Head of caudate nucleus (tissue), 42 donors: ENCODE results near the gene PVR.
"Not testable (repeated sequence)": the region's sequence is repeated elsewhere in the genome, so short reads cannot be mapped to it uniquely, and the experiment has no call there.

Experiments
- DNase-seq, 42 donors: peaks; one replicate each; pipeline versions ENCODE4 v3.0.0 to v3.0.0-alpha.2; 2020 to 2021; ENCODE audit warnings: mixed read lengths in 7 of 42
- intact Hi-C: fragments of 100-400 bp; cut with DNase I; formaldehyde crosslinking; loops from one replicate; pipeline ENCODE4 v1.15.0; 2022

PVR gene

DNA sequence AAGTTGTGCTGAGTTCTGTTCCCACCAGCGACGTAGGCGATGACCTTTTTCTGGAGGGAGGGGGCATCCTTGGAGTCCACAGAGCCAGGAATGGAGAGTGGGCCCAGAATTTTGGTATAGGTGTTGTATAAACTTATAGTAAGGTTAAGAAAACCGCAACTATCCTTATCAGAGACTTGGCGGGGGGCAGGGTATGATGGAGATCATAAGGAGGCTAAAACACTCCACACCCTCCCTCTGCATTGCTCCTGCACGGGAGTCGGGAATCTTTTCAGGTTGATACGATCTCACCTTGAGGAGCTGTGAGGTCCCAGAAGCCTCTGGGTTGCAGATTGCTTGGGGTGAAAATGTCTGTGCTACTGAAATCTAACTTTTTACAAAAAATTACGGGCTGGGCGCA is 21.3 kb downstream of the PVR start:
- intact Hi-C loops: no loop called here

GRCh38 chr19:44666852-44667556 is 23.3 kb downstream of the PVR start:
- no peak for DNase-seq
- intact Hi-C loops: no loop called here

More for the DNA sequence above, 21.3 kb downstream of the PVR start:
- DNase-seq: no peak

DNA sequence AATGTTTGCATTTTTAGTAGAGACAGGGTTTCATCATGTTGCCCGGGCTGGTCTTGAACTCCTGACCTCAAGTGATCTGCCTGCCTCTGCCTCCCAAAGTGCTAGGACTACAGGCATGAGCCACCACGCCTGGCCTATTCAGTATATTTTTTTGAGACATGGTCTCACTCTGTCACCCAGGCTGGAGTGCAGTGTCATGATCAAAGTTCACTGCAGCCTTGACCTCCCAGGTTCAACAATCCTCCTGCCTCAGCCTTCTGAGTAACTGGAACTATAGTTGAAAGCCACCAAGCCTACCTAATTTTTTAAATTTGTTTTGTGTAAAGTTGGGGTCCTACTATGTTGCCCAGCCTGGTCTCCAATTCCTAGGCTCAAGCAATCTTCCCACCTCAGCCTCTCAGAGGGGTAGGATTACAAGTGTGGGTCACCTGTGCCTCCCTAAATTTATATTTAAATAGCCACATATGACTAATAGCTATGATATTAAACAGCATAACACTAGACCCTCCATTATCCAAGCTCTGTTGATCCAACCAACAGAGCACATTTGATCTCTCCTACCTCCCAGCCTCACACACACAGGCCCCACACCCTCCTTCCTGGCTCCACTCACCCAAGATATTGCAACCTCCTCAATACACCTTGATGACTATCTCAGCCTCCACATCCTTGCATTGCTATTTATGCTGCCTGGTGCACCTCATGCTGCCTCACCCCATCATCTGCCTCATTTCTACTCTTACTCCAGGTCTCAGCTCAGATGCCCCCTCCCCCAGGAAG is 25.5 kb downstream of the PVR start:
- intact Hi-C loops: no loop called here
- DNase-seq: no peak

DNA sequence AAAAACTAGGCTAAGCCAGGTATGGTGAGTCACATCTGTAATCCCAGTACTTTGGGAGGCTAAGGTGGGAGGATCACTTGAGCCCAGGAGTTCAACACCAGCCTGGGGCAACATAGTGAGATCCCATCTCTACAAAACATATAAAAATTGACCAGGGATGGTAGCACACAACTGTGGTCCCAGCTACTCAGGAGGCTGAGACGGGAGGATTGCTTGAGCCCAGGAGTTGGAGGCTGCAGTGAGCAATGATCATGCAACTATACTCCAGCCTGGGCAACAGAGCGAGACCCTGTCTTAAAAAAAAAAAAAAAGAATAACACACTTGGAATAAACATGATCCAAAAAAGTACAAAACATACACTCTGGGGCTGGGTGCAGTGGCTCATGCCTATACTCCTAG is 26.3 kb downstream of the PVR start:
- DNase-seq, intact Hi-C loops: not testable (repeated sequence)

DNA sequence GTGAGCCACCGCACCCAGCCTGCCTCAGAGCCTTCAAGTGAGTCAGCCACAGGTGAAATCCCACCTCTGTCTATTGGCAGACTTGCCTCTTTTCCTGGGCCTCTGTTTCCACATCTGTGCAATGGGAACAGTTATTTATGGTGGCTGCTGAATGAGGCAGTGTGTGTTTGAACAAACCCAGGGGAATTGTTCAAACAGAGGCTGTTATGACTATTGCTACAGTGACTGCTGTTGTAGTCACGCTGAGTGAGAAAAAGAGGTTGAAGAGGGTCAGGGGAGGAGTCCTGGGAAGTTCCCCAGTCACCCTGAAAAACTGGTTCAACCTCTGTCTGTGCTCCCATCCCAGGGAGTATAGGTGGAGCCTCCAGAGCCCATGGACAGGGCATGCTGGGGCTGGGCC is 27.7 kb downstream of the PVR start, which contains the start of gene CEACAM19:
CEACAM19 (plus strand) TSS at position 83 of the 400 bp plus-strand sequence. CDS start 450 bp downstream, outside the sequence.
- DNase-seq: no peak
- intact Hi-C loops: no loop called here

DNA sequence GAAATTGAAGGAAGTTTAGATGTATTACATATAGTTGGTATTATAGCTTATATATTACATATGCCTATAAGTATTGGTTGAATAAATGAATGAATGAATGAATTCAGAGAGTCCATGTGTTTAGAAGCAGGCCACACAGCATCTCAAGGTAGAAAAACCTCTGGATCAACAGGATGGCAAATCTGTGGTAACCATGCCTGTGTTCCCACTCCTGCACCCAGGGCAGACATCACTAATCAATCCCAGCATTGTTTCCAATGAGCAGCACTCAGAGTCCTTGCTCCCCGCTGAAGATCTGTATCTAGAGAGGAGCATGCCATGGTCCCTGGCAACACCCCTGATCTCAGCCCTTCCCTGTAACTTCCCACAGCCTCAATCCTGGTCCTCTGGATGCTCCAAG is 28.5 kb downstream of the PVR start:
- DNase-seq: no peak
- intact Hi-C loops: no loop called here

- intact Hi-C loops: no loop called here
- no peak for DNase-seq
These were observed 29.8 kb downstream of the PVR start for GRCh38 chr19:44673510-44673909.

DNA sequence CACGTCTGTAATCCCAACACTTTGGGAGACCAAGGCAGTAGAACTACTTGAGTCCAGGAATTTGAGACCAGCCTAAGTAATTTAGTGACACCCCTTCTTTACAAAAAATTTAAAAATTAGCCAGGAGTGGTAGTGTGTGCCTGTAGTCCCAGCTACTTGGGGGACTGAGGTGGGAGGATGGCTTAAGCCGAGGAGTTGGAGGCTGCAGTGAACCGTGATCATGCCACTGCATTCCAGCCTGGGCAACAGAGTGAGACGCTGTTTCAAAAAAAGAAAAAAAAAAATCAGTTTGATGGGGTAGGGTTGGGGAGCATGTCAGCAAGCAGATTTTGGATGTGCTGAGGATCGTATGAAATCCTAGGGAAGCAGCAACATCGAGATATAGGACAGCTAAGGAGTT is 31.8 kb downstream of the PVR start:
- intact Hi-C loops: no loop called here
- DNase-seq: no peak

DNA sequence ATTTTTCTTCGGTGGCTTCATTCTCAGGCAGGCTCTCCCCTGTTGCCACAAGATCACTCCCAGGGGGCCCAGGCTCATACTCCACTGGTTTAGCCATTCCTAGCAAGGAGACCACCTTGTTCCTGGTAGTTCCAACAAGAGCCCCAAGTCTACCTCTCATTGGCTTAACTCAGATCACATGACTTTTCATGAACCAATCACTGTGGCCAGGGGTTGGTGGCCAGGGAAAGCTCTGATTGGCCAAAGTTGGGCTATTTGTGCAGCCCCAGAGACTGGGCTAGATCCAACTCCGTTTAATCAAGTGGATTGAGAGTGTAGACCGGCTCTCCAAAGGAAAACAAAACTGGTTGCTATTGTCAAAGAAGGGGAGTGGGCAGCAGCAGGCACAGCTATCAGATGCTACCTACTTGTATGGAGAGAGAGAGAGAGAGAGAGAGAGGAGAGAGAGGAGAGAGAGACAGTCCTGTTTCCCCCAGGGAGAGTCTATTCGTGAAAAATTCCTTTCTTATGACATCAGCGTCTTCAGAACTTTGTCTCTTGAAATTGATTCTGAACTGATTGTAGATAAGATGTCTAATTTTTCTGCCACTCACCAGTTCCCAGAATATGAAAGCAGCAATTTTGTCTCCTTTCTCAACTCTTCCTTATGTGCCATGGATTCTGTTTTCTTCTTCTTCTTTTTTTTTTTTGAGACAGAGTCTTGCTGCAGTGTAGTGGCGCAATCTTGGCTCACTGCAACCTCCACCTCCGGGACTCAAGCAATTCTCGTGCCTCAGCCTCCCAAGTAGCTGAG is 33.5 kb downstream of the PVR start:
- intact Hi-C loops: no loop called here

DNA sequence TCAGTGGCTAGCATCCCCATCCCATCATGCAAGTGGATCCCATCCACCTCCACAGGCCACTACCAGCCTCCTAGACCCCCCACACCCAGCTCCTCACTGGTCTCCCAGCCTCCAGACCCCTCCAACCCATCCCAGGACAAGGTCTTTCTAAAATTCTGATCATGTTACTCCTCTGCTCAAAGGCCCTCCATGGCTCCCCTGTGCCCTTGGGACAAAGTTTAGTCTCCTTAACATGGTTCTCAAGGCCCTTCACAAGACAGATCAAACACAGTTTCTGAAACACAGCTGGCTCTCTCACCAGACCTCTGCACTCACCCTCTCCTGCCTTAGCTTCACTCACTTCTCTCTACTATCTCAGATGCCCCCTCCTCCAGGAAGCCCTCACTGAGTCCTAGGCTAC is 36.8 kb downstream of the PVR start:
- no peak for DNase-seq
- intact Hi-C loops: no loop called here

More for the DNA sequence above, 33.5 kb downstream of the PVR start:
- no peak for DNase-seq

- no peak for DNase-seq
- intact Hi-C loops: no loop called here
These were observed 38.5 kb downstream of the PVR start for GRCh38 chr19:44681992-44682790.

DNA sequence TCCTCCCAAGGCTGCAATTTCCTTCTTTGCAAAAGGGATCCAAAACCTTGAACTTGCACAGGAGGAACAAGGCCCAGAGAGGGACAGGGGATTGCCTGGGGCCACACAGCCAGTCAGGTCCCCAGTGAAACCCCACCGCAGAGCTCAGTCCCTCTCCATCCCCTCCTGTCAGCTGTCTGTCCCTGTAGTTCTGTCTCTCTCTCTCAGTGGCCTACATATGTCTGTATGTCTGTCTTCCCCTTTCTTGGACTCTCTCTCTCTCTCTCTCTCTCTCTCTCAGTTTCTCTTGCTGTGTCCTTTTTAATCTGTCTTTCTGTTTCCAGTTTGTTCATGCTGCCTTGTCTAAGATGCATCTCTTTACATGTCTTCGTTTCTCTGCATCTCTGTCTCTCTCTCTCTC is 39.1 kb downstream of the PVR start:
- DNase-seq: no peak
- intact Hi-C loops: no loop called here

DNA sequence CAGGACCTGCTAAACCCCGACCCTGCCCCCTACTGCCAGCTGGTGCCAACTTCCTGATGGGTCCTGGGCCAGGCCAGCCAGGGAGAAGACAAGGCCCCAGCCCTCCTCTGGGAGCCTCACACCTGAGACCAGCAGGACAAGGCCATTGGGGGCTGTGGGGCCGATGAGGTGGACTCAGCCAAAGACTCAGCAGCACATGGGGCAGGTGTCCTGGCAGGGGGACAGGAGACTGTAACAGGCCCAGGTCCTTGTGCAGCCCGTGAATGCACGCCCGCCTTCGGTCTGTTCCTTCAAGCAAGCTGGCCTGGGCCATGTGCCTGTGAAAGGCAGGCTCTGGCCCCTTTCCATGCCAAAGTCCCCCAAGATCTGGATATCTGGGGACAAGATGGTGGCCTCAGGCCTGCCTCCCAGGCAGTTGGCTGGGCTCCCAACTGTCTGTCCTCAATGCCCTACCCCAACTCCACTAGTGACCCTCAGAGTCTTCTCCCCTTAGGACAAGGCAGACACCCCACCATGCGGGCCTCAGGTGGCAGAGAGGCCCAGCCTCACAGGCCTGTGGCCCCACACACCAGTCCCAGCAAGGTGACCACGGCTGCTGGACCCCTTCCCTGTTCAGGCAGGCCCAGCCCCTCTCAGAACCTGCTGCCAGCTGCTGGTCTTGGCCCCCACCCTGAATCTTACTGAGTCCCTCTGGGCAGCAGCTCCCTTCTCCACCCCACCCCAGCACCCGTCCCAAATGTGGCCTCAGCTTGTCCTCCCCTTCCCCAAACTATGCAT is 39.9 kb downstream of the PVR start:
- intact Hi-C loops: no loop called here
- no peak for DNase-seq

DNA sequence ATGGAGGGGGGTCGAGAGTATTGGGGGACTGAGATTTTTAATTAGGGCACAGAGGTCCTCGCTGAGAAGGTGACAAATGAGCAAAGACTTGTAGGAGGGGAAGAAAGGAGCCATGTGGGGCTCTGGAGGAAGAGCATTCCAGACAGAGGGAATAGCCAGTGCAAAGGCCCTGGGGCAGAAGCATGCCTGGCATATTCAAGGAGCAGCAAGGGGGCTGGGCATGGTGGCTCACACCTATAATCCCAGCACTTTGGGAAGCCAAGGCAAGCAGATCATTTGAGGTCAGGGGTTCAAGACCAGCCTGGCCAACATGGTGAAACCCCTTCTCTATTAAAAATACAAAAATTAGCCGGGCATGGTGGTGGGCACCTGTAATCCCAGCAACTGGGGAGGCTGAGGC is 40.7 kb downstream of the PVR start:
- intact Hi-C loops, DNase-seq: not testable (repeated sequence)

GRCh38 chr19:44684892-44685863 is 41.5 kb downstream of the PVR start:
- intact Hi-C loops: no loop called here

DNA sequence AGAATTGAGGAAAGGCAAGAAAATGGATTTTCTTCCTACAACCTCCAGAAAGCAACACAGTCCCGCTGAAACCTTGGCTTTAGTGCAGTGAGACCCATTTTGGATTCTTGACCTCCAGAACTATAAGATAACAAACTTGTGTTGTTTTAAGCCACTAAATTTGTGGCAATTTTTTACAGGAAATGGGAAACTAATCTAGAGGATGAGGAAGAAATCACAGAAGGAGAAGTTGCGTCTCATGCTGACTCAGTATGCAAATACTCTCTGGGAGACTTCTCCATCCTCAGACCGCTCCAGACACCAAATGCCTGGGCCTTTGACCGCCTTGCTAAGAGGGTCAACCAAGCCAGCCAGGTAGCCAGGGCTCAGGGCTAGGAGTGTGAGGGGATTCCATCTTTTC is 42.2 kb downstream of the PVR start:
- intact Hi-C loops: no loop called here
- DNase-seq: peak in 8 of 42 donors; percentile 9 to 47 (median 18)

More at GRCh38 chr19:44684892-44685863, 41.5 kb downstream of the PVR start:
- DNase-seq: no peak

GRCh38 chr19:44686896-44687295 is 43.2 kb downstream of the PVR start:
- no peak for DNase-seq
- intact Hi-C loops: no loop called here
